A673 (cell line): ENCODE data around the gene RNF182. TPM values are rescaled to one million over a fixed set of nuclear protein-coding genes. Genes with fewer than 3 reads are reported as not detected.
A peak's percentile ranks its signal among the peaks of the same experiment; 100 is the strongest.

Experiments used
- BruUV-seq: library from RNA; stranded (reverse); fragments of 400-500 nt; replicated peaks from 2 replicates; lab custom pipeline; 2021; lab: Mats Ljungman, UMichigan
- CTCF ChIA-PET: fragments of 300-600 bp; sonication (Branson Sonifier 250); formaldehyde crosslinking; loops from one replicate; lab custom pipeline; 2022; ENCODE audit warnings: antibody characterized with exemption; lab: Charles Lee
- POLR2A ChIA-PET: fragments of 300-600 bp; sonication (Branson Sonifier 250); formaldehyde crosslinking; loops from one replicate; lab custom pipeline; 2022; ENCODE audit warnings: antibody characterized with exemption; ENCODE audit not compliant: low non-redundant PET; lab: Charles Lee
- DNase-seq: peaks from one replicate; pipeline ENCODE4 v3.0.0-alpha.2; 2015; ENCODE audit warnings: low spot score
- H3K27ac ChIP-seq: fragments of 200-600 bp; sonication (generic); 2 replicates; pipeline ENCODE4 v1.5.1; 2016; ENCODE audit warnings: mixed run types, low read depth, mild to moderate bottlenecking, mixed read lengths, antibody characterized with exemption, low read length; ENCODE audit not compliant: poor library complexity, severe bottlenecking
- H3K27me3 ChIP-seq: fragments of 200-600 bp; sonication (generic); replicated peaks from 2 replicates; pipeline ENCODE4 v1.6.1; 2017; ENCODE audit warnings: mixed run types, low read depth, mild to moderate bottlenecking, mixed read lengths, antibody characterized with exemption, low read length; ENCODE audit not compliant: insufficient read depth, poor library complexity
- H3K36me3 ChIP-seq: fragments of 200-600 bp; sonication (generic); 2 replicates; pipeline ENCODE4 v1.6.1; 2016; ENCODE audit warnings: mixed run types, mild to moderate bottlenecking, mixed read lengths, antibody characterized with exemption, low read length; ENCODE audit not compliant: insufficient read depth, poor library complexity, severe bottlenecking
- H3K4me1 ChIP-seq: fragments of 200-600 bp; sonication (generic); 2 replicates; pipeline ENCODE4 v1.6.1; 2017; ENCODE audit warnings: mixed run types, mild to moderate bottlenecking, mixed read lengths, antibody characterized with exemption, low read length; ENCODE audit not compliant: insufficient read depth, poor library complexity, severe bottlenecking
- H3K4me3 ChIP-seq: fragments of 200-600 bp; sonication (generic); 2 replicates; pipeline ENCODE4 v1.5.1; 2016; ENCODE audit warnings: low read depth, mixed run types, mild to moderate bottlenecking, mixed read lengths, low read length; ENCODE audit not compliant: poor library complexity, severe bottlenecking
- H3K9me3 ChIP-seq: fragments of 200-600 bp; sonication (generic); 2 replicates; pipeline ENCODE4 v1.6.1; 2016; ENCODE audit warnings: mixed run types, low read depth, mild to moderate bottlenecking, mixed read lengths, antibody characterized with exemption, low read length; ENCODE audit not compliant: poor library complexity, severe bottlenecking
- CTCF ChIP-seq: fragments of 300-800, 200-600 bp; sonication (generic); conservative IDR thresholded peaks from 2 replicates; pipeline ENCODE4 v1.5.1; 2017; ENCODE audit warnings: low read depth, mild to moderate bottlenecking, antibody characterized with exemption, low read length, moderate library complexity, mixed read lengths
- EZH2 ChIP-seq: fragments of 200-600 bp; sonication (generic); IDR thresholded peaks from 2 replicates; pipeline ENCODE4 v1.6.1; 2017; ENCODE audit warnings: borderline replicate concordance, low read depth, mild to moderate bottlenecking, mixed read lengths, antibody characterized with exemption, low read length; ENCODE audit not compliant: poor library complexity, severe bottlenecking
- intact Hi-C: fragments of 100-400 bp; cut with micrococcal nuclease; formaldehyde crosslinking; loops from one replicate; pipeline ENCODE4 v1.10.0; 2022; ENCODE audit not compliant: unreplicated experiment
- total RNA-seq: library from RNA; stranded (reverse); gene quantifications from 2 replicates; pipeline ENCODE4 v1.2.3, GENCODE V29; 2021

RNF182 gene
- total RNA-seq, 1 experiment from 2014 or later: 20.8 TPM

GRCh38 chr6:13907614-13908215, 17.0 kb upstream of the RNF182 start:
- H3K27me3 ChIP-seq: no peaks in the 10 kb centered on the region
- POLR2A ChIA-PET: no interaction called here
- peaks cover 28% of the 10 kb centered on the region for H3K4me1 ChIP-seq
- no peaks in the 10 kb centered on the region for H3K9me3 ChIP-seq
- no peak overlapping the region for H3K4me3 ChIP-seq
- no TSS peak for BruUV-seq
- CTCF ChIA-PET: interaction anchor here (0.5 to 3.6 kb wide), 7 partner anchors 77 to 591 kb away, joined by 3 to 28 read pairs (median 4); no protein-coding TSS in a partner anchor
- intact Hi-C loops: loop anchor here (1.0 to 10.0 kb wide), 7 partner anchors 112 to 1277 kb away; no protein-coding TSS in a partner anchor
- TF ChIP-seq CTCF: no peak
- DNase-seq: peak; percentile 67
- peak overlapping the region; percentile 82 for H3K27ac ChIP-seq
- H3K36me3 ChIP-seq: no peaks in the 10 kb centered on the region

GRCh38 chr6:13908955-13909381, 15.8 kb upstream of the RNF182 start:
- Histone ChIP-seq H3K36me3 (no peaks in the 10 kb centered on the region), H3K9me3 (no peaks in the 10 kb centered on the region), H3K4me3 (no peak overlapping the region), H3K4me1 (peaks cover 37% of the 10 kb centered on the region), H3K27ac (peak overlapping the region; percentile 82), H3K27me3 (no peaks in the 10 kb centered on the region)
- no peak for TF ChIP-seq EZH2
- peak; percentile 78 for TF ChIP-seq CTCF
- ChIA-PET CTCF (interaction anchor here (0.5 to 3.6 kb wide), 9 partner anchors 93 to 408 kb away, joined by 3 to 28 read pairs (median 3); no protein-coding TSS in a partner anchor), POLR2A (no interaction called here)
- peak; percentile 88 for DNase-seq
- BruUV-seq: no TSS peak
- intact Hi-C loops: loop anchor here (1.0 to 10.0 kb wide), 7 partner anchors 138 to 1276 kb away; no protein-coding TSS in a partner anchor

- ChIA-PET POLR2A (no interaction called here), CTCF (interaction anchor here (0.7 kb wide), 1 partner anchor 145 kb away, joined by 3 read pairs; no protein-coding TSS in a partner anchor)
- no TSS peak for BruUV-seq
- Histone ChIP-seq H3K4me1 (peaks cover 44% of the 10 kb centered on the region), H3K9me3 (no peaks in the 10 kb centered on the region), H3K4me3 (no peak overlapping the region), H3K27ac (no peak overlapping the region), H3K36me3 (no peaks in the 10 kb centered on the region), H3K27me3 (no peaks in the 10 kb centered on the region)
- no peak for TF ChIP-seq EZH2
- TF ChIP-seq CTCF: no peak
- DNase-seq: no peak
- intact Hi-C loops: no loop called here
These were observed 14.3 kb upstream of the RNF182 start for GRCh38 chr6:13910443-13910842.
